Vagina (tissue), 2 donors: ENCODE results near the gene RPS14.

Experiments used
- CTCF ChIP-seq, 3 experiments: fragments of 450-650 bp in 2 of 3; fragments of 200-600 bp in 1 of 3; sonication (generic) in 1 of 3; IDR thresholded peaks; one replicate each; pipeline ENCODE4 v1.5.1; 2017 to 2019; ENCODE audit warnings: antibody characterized with exemption in 3 of 3, mild to moderate bottlenecking in 2 of 3, moderate library complexity in 2 of 3
- POLR2A ChIP-seq, 2 donors: fragments of 450-650 bp; IDR thresholded peaks; one replicate each; pipeline ENCODE4 v1.6.1; 2017; ENCODE audit warnings: antibody characterized with exemption in 2 of 2, mild to moderate bottlenecking in 2 of 2, moderate library complexity in 2 of 2
- POLR2AphosphoS5 ChIP-seq, 2 donors: sonication (generic); formaldehyde crosslinking; IDR thresholded peaks; one replicate each; pipeline ENCODE4 v1.9.0; 2017; ENCODE audit warnings: antibody characterized with exemption in 2 of 2, mild to moderate bottlenecking in 2 of 2, low read depth in 1 of 2; ENCODE audit not compliant: insufficient read depth in 1 of 2

- no peak for TF ChIP-seq POLR2AphosphoS5 (IDR thresholded peaks at IDR 0.05; ENCODE audit: insufficient read depth in 1 of 2, low read depth in 1 of 2)
- TF ChIP-seq POLR2A (IDR thresholded peaks at IDR 0.05) = no peak
- TF ChIP-seq CTCF (IDR thresholded peaks at IDR 0.05) = no peak
These were observed 48.4 kb upstream of the RPS14 start for GRCh38 chr5:150497989-150498317.
